Liver (tissue), 9 donors: ENCODE measurements around the gene SLCO1A2. TPM values are rescaled to one million over a fixed set of nuclear protein-coding genes. Genes with fewer than 3 reads are reported as not detected.

Experiments
- DNase-seq: peaks from one replicate; pipeline ENCODE4 v3.0.0-alpha.2; 2017; ENCODE audit warnings: low spot score
- H3K27ac ChIP-seq, 2 donors: one replicate each; pipeline ENCODE4 v1.7.0; 2013; ENCODE audit warnings: inconsistent platforms in 2 of 2, low read length in 2 of 2, control low read depth in 1 of 2, low read depth in 1 of 2, mild to moderate bottlenecking in 1 of 2
- H3K27me3 ChIP-seq, 4 donors: one replicate each; pipeline versions ENCODE4 v1.6.1 to v1.7.0; 2013; ENCODE audit warnings: low read length in 3 of 4, inconsistent platforms in 1 of 4, mild to moderate bottlenecking in 1 of 4, moderate library complexity in 1 of 4; ENCODE audit not compliant: control insufficient read depth in 4 of 4, insufficient read depth in 4 of 4
- H3K36me3 ChIP-seq, 4 donors: one replicate each; pipeline versions ENCODE4 v1.6.1 to v1.7.0; 2013; ENCODE audit warnings: low read length in 3 of 4, mild to moderate bottlenecking in 3 of 4, low read depth in 1 of 4, moderate library complexity in 1 of 4; ENCODE audit not compliant: control insufficient read depth in 4 of 4, insufficient read depth in 3 of 4
- H3K4me1 ChIP-seq, 4 donors: one replicate each; pipeline versions ENCODE4 v1.6.1 to v1.7.0; 2013; ENCODE audit warnings: low read length in 3 of 4, mild to moderate bottlenecking in 3 of 4, moderate library complexity in 1 of 4; ENCODE audit not compliant: control insufficient read depth in 4 of 4, insufficient read depth in 4 of 4
- H3K4me3 ChIP-seq, 3 donors: one replicate each; pipeline versions ENCODE4 v1.6.1 to v1.7.0; 2013; ENCODE audit warnings: low read length in 3 of 3, control low read depth in 1 of 3, low read depth in 1 of 3, mild to moderate bottlenecking in 1 of 3
- H3K9ac ChIP-seq, 2 donors: one replicate each; pipeline ENCODE4 v1.7.0; 2013; ENCODE audit warnings: low read length in 2 of 2, mild to moderate bottlenecking in 2 of 2, moderate library complexity in 2 of 2, control low read depth in 1 of 2, low read depth in 1 of 2
- H3K9me3 ChIP-seq, 4 donors: one replicate each; pipeline versions ENCODE4 v1.6.1 to v1.7.0; 2013; ENCODE audit warnings: low read length in 3 of 4; ENCODE audit not compliant: control insufficient read depth in 4 of 4
- EGR1 ChIP-seq, 2 donors: IDR thresholded peaks; 2 replicates each; pipeline ENCODE4 v1.6.1; 2016 to 2018; ENCODE audit warnings: antibody characterized with exemption in 2 of 2, low read depth in 2 of 2
- FOXA1 ChIP-seq: IDR thresholded peaks from 2 replicates; pipeline ENCODE4 v1.6.1; 2016; ENCODE audit warnings: antibody characterized with exemption
- FOXA2 ChIP-seq: IDR thresholded peaks from 2 replicates; pipeline ENCODE4 v1.6.1; 2016; ENCODE audit warnings: antibody characterized with exemption
- GABPA ChIP-seq, 2 donors: IDR thresholded peaks in 1 of 2; conservative IDR thresholded peaks in 1 of 2; 2 replicates each; pipeline ENCODE4 v1.6.1; 2016; ENCODE audit warnings: antibody characterized with exemption in 2 of 2, mild to moderate bottlenecking in 1 of 2, moderate library complexity in 1 of 2
- HNF4A ChIP-seq, 2 donors: conservative IDR thresholded peaks; 2 replicates each; pipeline ENCODE4 v1.6.1; 2016; ENCODE audit warnings: antibody characterized with exemption in 2 of 2, mild to moderate bottlenecking in 2 of 2
- HNF4G ChIP-seq: IDR thresholded peaks from 2 replicates; pipeline ENCODE4 v1.6.1; 2016; ENCODE audit warnings: antibody characterized with exemption
- JUND ChIP-seq, 2 donors: IDR thresholded peaks; 2 replicates each; pipeline ENCODE4 v1.6.1; 2016; ENCODE audit warnings: antibody characterized with exemption in 2 of 2
- MAX ChIP-seq: IDR thresholded peaks from 2 replicates; pipeline ENCODE4 v1.6.1; 2016; ENCODE audit warnings: antibody characterized with exemption
- NR2F2 ChIP-seq: IDR thresholded peaks from 2 replicates; pipeline ENCODE4 v1.6.1; 2016; ENCODE audit warnings: antibody characterized with exemption
- REST ChIP-seq: IDR thresholded peaks from 2 replicates; pipeline ENCODE4 v1.6.1; 2016; ENCODE audit warnings: antibody characterized with exemption, mild to moderate bottlenecking
- RXRA ChIP-seq, 2 donors: IDR thresholded peaks; 2 replicates each; pipeline ENCODE4 v1.6.1; 2017 to 2018; ENCODE audit warnings: antibody characterized with exemption in 2 of 2, mild to moderate bottlenecking in 1 of 2
- SP1 ChIP-seq: IDR thresholded peaks from 2 replicates; pipeline ENCODE4 v1.6.1; 2018; ENCODE audit warnings: antibody characterized with exemption, mild to moderate bottlenecking
- TAF1 ChIP-seq: conservative IDR thresholded peaks from 2 replicates; pipeline ENCODE4 v1.6.1; 2016; ENCODE audit warnings: antibody characterized with exemption, mild to moderate bottlenecking
- YY1 ChIP-seq: IDR thresholded peaks from 2 replicates; pipeline ENCODE4 v1.6.1; 2016; ENCODE audit warnings: antibody characterized with exemption, mild to moderate bottlenecking
- WGBS: extraction: QIAGEN DNeasy Blood & Tissue Kit; methylation state at CpG from one replicate; pipeline ENCODE4 v1.1.7; 2013; 5-methylcytosine and 5-hydroxymethylcytosine counted together
- polyA plus RNA-seq, 2 donors: library from polyadenylated mRNA; stranded (reverse) in 1 of 2; unstranded in 1 of 2; fragments of 200-250 nt in 1 of 2; fragments of >200 nt in 1 of 2; fragmentation: Nextera tagmentation in 1 of 2; extraction: Ambion mirVana in 1 of 2; gene quantifications; one replicate each; pipeline versions ENCODE4 v1.2.1 to v1.2.3, GENCODE V29; 2013 to 2015
- total RNA-seq, 2 donors: library from RNA; depleted of rRNA; stranded (reverse); fragments of >200 nt; gene quantifications; one replicate each; pipeline ENCODE4 v1.2.3, GENCODE V29; 2014
- TF ChIP-seq, protein P1 (sequence below): IDR thresholded peaks from 2 replicates; pipeline ENCODE4 v1.6.1; 2016; ENCODE audit warnings: antibody characterized with exemption
- TF ChIP-seq, protein P2 (sequence below): IDR thresholded peaks from 2 replicates; pipeline ENCODE4 v1.6.1; 2016; ENCODE audit warnings: antibody characterized with exemption
- donor health status: healthy.
- donor health status: healthy.
- donor health status: healthy.
- donor health status: healthy.
- donor health status: healthy.

The SLCO1A2 gene
- total and polyA plus RNA-seq, 4 donors = 0.17 to 1.8 (median 0.60) TPM; not detected in 1

DNA sequence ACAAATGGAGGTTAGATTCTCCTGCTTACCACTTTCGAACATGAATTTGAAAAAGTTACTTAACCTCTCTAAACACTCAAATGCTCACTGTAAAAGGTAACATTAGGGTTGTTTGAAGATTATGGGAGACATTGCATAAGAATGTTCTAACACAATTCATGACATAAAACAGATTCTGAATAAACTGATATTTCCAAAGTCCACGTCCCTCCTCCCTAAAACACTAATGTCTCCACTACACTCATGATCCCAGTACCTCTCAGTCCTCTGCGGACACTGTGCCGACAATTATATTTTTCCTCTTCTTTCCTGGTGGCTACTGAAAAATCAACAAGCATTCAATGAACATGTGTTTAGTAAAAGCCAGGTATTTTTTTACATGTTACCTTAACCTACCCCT, 19.2 kb upstream of the SLCO1A2 start:
- peak overlapping the region in 1 of 2 donors; percentile 54 for H3K9ac ChIP-seq
- TF ChIP-seq, protein P1, sequence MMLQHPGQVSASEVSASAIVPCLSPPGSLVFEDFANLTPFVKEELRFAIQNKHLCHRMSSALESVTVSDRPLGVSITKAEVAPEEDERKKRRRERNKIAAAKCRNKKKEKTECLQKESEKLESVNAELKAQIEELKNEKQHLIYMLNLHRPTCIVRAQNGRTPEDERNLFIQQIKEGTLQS = no peak
- no peak for TF ChIP-seq FOXA2
- peak; percentile 9 to 15 for TF ChIP-seq RXRA (IDR thresholded peaks at IDR 0.05)
- TF ChIP-seq TAF1 = no peak
- TF ChIP-seq, protein P2, sequence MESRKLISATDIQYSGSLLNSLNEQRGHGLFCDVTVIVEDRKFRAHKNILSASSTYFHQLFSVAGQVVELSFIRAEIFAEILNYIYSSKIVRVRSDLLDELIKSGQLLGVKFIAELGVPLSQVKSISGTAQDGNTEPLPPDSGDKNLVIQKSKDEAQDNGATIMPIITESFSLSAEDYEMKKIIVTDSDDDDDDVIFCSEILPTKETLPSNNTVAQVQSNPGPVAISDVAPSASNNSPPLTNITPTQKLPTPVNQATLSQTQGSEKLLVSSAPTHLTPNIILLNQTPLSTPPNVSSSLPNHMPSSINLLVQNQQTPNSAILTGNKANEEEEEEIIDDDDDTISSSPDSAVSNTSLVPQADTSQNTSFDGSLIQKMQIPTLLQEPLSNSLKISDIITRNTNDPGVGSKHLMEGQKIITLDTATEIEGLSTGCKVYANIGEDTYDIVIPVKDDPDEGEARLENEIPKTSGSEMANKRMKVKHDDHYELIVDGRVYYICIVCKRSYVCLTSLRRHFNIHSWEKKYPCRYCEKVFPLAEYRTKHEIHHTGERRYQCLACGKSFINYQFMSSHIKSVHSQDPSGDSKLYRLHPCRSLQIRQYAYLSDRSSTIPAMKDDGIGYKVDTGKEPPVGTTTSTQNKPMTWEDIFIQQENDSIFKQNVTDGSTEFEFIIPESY = no peak
- TF ChIP-seq HNF4A (conservative IDR thresholded peaks at IDR 0.05) = peak; percentile 36 to 42
- peak; percentile 7 for TF ChIP-seq YY1
- no peak for TF ChIP-seq HNF4G
- TF ChIP-seq SP1 = no peak
- no peak for TF ChIP-seq MAX
- no peak for TF ChIP-seq EGR1 (IDR thresholded peaks at IDR 0.05; ENCODE audit: low read depth in 2 of 2)
- no peak for TF ChIP-seq FOXA1
- no peak for TF ChIP-seq JUND (IDR thresholded peaks at IDR 0.05)
- TF ChIP-seq GABPA (IDR thresholded peaks at IDR 0.05 in 1 of 2, conservative IDR thresholded peaks at IDR 0.05 in 1 of 2) = no peak
- no peak for TF ChIP-seq NR2F2
- TF ChIP-seq REST = peak; percentile 8
- H3K4me1 ChIP-seq = peaks cover 7 to 31% (median 20%) of the 10 kb centered on the region in 4 donors
- peak overlapping the region; percentile 5 to 15 for H3K27ac ChIP-seq
- no peaks in the 10 kb centered on the region for H3K36me3 ChIP-seq
- H3K4me3 ChIP-seq = peak overlapping the region in 1 of 3 donors; percentile 18
- H3K27me3 ChIP-seq = no peaks in the 10 kb centered on the region
- H3K9me3 ChIP-seq = no peaks in the 10 kb centered on the region
- DNase-seq = no peak
- WGBS = 58% methylated on average over 4 of the region's 4 CpGs

DNA sequence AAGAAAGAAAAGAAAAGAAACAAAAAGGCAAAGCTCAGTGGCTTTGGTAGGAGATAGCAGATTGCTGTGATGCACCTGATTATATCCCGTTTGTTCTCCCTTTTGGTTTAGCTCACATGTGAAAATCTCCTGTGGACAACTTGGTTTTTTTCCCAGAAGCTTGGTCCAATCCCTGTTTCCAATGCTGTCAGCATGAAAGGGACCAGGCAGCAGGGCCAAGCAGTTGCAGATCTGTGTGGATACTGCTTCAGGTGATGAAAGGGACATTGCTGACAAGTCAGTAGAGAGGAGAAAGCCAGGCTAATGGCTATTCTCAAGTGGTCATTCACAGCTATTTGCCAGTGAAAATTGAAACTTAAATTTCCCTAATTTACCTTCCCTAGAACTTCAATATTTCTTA, 18.8 kb upstream of the SLCO1A2 start:
- Histone ChIP-seq H3K27me3 (no peaks in the 10 kb centered on the region), H3K27ac (peak overlapping the region; percentile 5 to 15), H3K4me1 (peaks cover 7 to 31% (median 20%) of the 10 kb centered on the region in 4 donors), H3K4me3 (no peak overlapping the region), H3K36me3 (no peaks in the 10 kb centered on the region), H3K9ac (peak overlapping the region in 1 of 2 donors; percentile 54), H3K9me3 (no peaks in the 10 kb centered on the region)
- TF ChIP-seq HNF4A (conservative IDR thresholded peaks at IDR 0.05) (no peak), YY1 (peak; percentile 16)
- DNase-seq = no peak
- WGBS = 32% methylated on average over 1 of the region's 1 CpG
